ENCODE data around the gene POU3F1.

The POU3F1 gene

GRCh38 chr1:38030596-38031512 lies 15.7 kb downstream of the POU3F1 start:
- DNase-seq: no peak
- no peaks in the 10 kb centered on the region for H3K27me3 ChIP-seq (ENCODE audit: insufficient read depth, low read depth, severe bottlenecking)
- no peaks in the 10 kb centered on the region for H3K9me3 ChIP-seq (ENCODE audit: severe bottlenecking)
- TF ChIP-seq CTCF (IDR thresholded peaks at IDR 0.05; ENCODE audit: low read depth, low read length): no peak
- peaks cover 6% of the 10 kb centered on the region for H3K36me3 ChIP-seq
- H3K4me3 ChIP-seq (ENCODE audit: low read depth, low read length): no peak overlapping the region
- peak overlapping the region; percentile 77 for H3K27ac ChIP-seq

- no peak for TF ChIP-seq CTCF (IDR thresholded peaks at IDR 0.05; ENCODE audit: low read depth, low read length)
- peak overlapping the region; percentile 77 for H3K27ac ChIP-seq
- DNase-seq: peak; percentile 80
- no peaks in the 10 kb centered on the region for H3K9me3 ChIP-seq (ENCODE audit: severe bottlenecking)
- no peaks in the 10 kb centered on the region for H3K27me3 ChIP-seq (ENCODE audit: insufficient read depth, low read depth, severe bottlenecking)
- H3K4me3 ChIP-seq (ENCODE audit: low read depth, low read length): peak overlapping the region; percentile 27; the same call in 1 of the 2 replicates
- H3K36me3 ChIP-seq: peaks cover 16% of the 10 kb centered on the region
These were observed 16.7 kb downstream of the POU3F1 start for GRCh38 chr1:38029685-38030511.

- no peaks in the 10 kb centered on the region for H3K9me3 ChIP-seq (ENCODE audit: severe bottlenecking)
- TF ChIP-seq CTCF (IDR thresholded peaks at IDR 0.05; ENCODE audit: low read depth, low read length): peak; percentile 17; the same call in 1 of the 2 replicates
- H3K4me3 ChIP-seq (ENCODE audit: low read depth, low read length): no peak overlapping the region
- DNase-seq: peak; percentile 65
- no peaks in the 10 kb centered on the region for H3K27me3 ChIP-seq (ENCODE audit: insufficient read depth, low read depth, severe bottlenecking)
- peak overlapping the region; percentile 77 for H3K27ac ChIP-seq
- peaks cover 19% of the 10 kb centered on the region for H3K36me3 ChIP-seq
These were observed 17.4 kb downstream of the POU3F1 start for GRCh38 chr1:38029081-38029681.

- peak; percentile 69 for DNase-seq
- Histone ChIP-seq H3K27me3 (ENCODE audit: insufficient read depth, low read depth, severe bottlenecking) (no peaks in the 10 kb centered on the region), H3K36me3 (peaks cover 24% of the 10 kb centered on the region), H3K4me3 (ENCODE audit: low read depth, low read length) (no peak overlapping the region), H3K9me3 (ENCODE audit: severe bottlenecking) (no peaks in the 10 kb centered on the region), H3K27ac (peak overlapping the region; percentile 77)
- peak; percentile 40; the same call in 1 of the 2 replicates for TF ChIP-seq CTCF (IDR thresholded peaks at IDR 0.05; ENCODE audit: low read depth, low read length)
These were observed 17.9 kb downstream of the POU3F1 start for GRCh38 chr1:38028671-38029070.

GRCh38 chr1:38028105-38028591 lies 18.4 kb downstream of the POU3F1 start:
- Histone ChIP-seq H3K9me3 (ENCODE audit: severe bottlenecking) (no peaks in the 10 kb centered on the region), H3K27me3 (ENCODE audit: insufficient read depth, low read depth, severe bottlenecking) (no peaks in the 10 kb centered on the region), H3K4me3 (ENCODE audit: low read depth, low read length) (no peak overlapping the region), H3K36me3 (peaks cover 30% of the 10 kb centered on the region), H3K27ac (peak overlapping the region; percentile 77)
- no peak for TF ChIP-seq CTCF (IDR thresholded peaks at IDR 0.05; ENCODE audit: low read depth, low read length)
- DNase-seq: peak; percentile 35

Data from WERI-Rb-1 (cell line).